Mesenchymal stem cell (in vitro differentiated cells and primary cell): Measurements from ENCODE around the gene GYPC.
A peak's percentile ranks its signal among the peaks of the same experiment; 100 is the strongest.
"Not testable (repeated sequence)": the region's sequence is repeated elsewhere in the genome, so short reads cannot be mapped to it uniquely, and the experiment has no call there.

ENCODE experiments used
- DNase-seq: peaks from one replicate; pipeline ENCODE4 v3.0.0-alpha.2; 2013
- H2AFZ ChIP-seq: one replicate; pipeline ENCODE4 v1.6.1; 2013; ENCODE audit warnings: low read depth, mild to moderate bottlenecking, control low read depth, inconsistent platforms, low read length, moderate library complexity
- H2AK5ac ChIP-seq: 2 replicates; pipeline ENCODE4 v1.6.1; 2013; ENCODE audit warnings: low read length, moderate library complexity, mild to moderate bottlenecking, inconsistent platforms; ENCODE audit not compliant: severe bottlenecking
- H2BK120ac ChIP-seq: one replicate; pipeline ENCODE4 v1.6.1; 2013; ENCODE audit warnings: low read depth, mild to moderate bottlenecking, inconsistent platforms, low read length, moderate library complexity
- H2BK12ac ChIP-seq, 2 experiments: one replicate each; pipeline ENCODE4 v1.6.1; 2013; ENCODE audit warnings: inconsistent platforms in 2 of 2, low read length in 2 of 2, mild to moderate bottlenecking in 2 of 2, moderate library complexity in 2 of 2, control low read depth in 1 of 2
- H2BK15ac ChIP-seq: one replicate; pipeline ENCODE4 v1.6.1; 2013; ENCODE audit warnings: mild to moderate bottlenecking, low read depth, inconsistent platforms; ENCODE audit not compliant: poor library complexity, severe bottlenecking
- H2BK5ac ChIP-seq: 2 replicates; pipeline ENCODE4 v1.6.1; 2013; ENCODE audit warnings: low read depth, mild to moderate bottlenecking, low read length, control low read depth, inconsistent platforms; ENCODE audit not compliant: poor library complexity, severe bottlenecking
- H3K14ac ChIP-seq, 2 experiments: one replicate each; pipeline ENCODE4 v1.6.1; 2013; ENCODE audit warnings: inconsistent platforms in 2 of 2, low read length in 2 of 2, control low read depth in 1 of 2, mild to moderate bottlenecking in 1 of 2, moderate library complexity in 1 of 2
- H3K18ac ChIP-seq, 2 experiments: one replicate each; pipeline ENCODE4 v1.6.1; 2013; ENCODE audit warnings: inconsistent platforms in 2 of 2, low read length in 2 of 2, control low read depth in 1 of 2, low read depth in 1 of 2, mild to moderate bottlenecking in 1 of 2
- H3K23ac ChIP-seq, 2 experiments: one replicate each; pipeline ENCODE4 v1.6.1; 2013; ENCODE audit warnings: inconsistent platforms in 2 of 2, low read length in 2 of 2, mild to moderate bottlenecking in 2 of 2, moderate library complexity in 2 of 2, control low read depth in 1 of 2
- H3K27ac ChIP-seq: 2 replicates; pipeline ENCODE4 v1.5.1; 2013; ENCODE audit warnings: mild to moderate bottlenecking, moderate library complexity, low read length, control low read depth, inconsistent platforms; ENCODE audit not compliant: poor library complexity, severe bottlenecking
- H3K27me3 ChIP-seq, 2 experiments: 2 replicates each; pipeline versions ENCODE4 v1.6.1 to v1.7.0; 2013; ENCODE audit warnings: low read length in 2 of 2, mild to moderate bottlenecking in 2 of 2, moderate library complexity in 2 of 2, control low read depth in 1 of 2, inconsistent platforms in 1 of 2; ENCODE audit not compliant: control insufficient read depth in 1 of 2, insufficient read depth in 1 of 2
- H3K36me3 ChIP-seq, 2 experiments: 2 replicates each; pipeline versions ENCODE4 v1.6.1 to v1.7.0; 2013; ENCODE audit warnings: low read length in 2 of 2, control low read depth in 1 of 2, inconsistent platforms in 1 of 2, low read depth in 1 of 2, mild to moderate bottlenecking in 1 of 2; ENCODE audit not compliant: insufficient read depth in 2 of 2, control insufficient read depth in 1 of 2
- H3K4ac ChIP-seq, 2 experiments: one replicate each; pipeline ENCODE4 v1.6.1; 2013; ENCODE audit warnings: inconsistent platforms in 2 of 2, low read length in 2 of 2, mild to moderate bottlenecking in 2 of 2, moderate library complexity in 2 of 2, control low read depth in 1 of 2, low read depth in 1 of 2
- H3K4me1 ChIP-seq: 2 replicates; pipeline ENCODE4 v1.6.1; 2013; ENCODE audit warnings: low read depth, low read length, control low read depth; ENCODE audit not compliant: control insufficient read depth, insufficient read depth
- H3K4me2 ChIP-seq: 2 replicates; pipeline ENCODE4 v1.6.1; 2013; ENCODE audit warnings: low read length, mild to moderate bottlenecking, inconsistent platforms; ENCODE audit not compliant: poor library complexity, severe bottlenecking
- H3K4me3 ChIP-seq, 2 experiments: 2 replicates each; pipeline versions ENCODE4 v1.5.1 to v1.7.0; 2013; ENCODE audit warnings: low read length in 2 of 2, mild to moderate bottlenecking in 2 of 2, control low read depth in 1 of 2, low read depth in 1 of 2; ENCODE audit not compliant: insufficient read depth in 1 of 2
- H3K79me1 ChIP-seq: replicated peaks from 2 replicates; pipeline ENCODE4 v1.6.1; 2013; ENCODE audit warnings: mild to moderate bottlenecking, control low read depth, low read length, inconsistent platforms; ENCODE audit not compliant: poor library complexity, severe bottlenecking
- H3K9ac ChIP-seq: 2 replicates; pipeline ENCODE4 v1.7.0; 2013; ENCODE audit warnings: mild to moderate bottlenecking, low read length, moderate library complexity
- H3K9me3 ChIP-seq: 2 replicates; pipeline ENCODE4 v1.7.0; 2013; ENCODE audit warnings: mild to moderate bottlenecking, low read length; ENCODE audit not compliant: control insufficient read depth
- H4K8ac ChIP-seq: one replicate; pipeline ENCODE4 v1.6.1; 2013; ENCODE audit warnings: inconsistent platforms, mild to moderate bottlenecking, low read length, moderate library complexity
- H4K91ac ChIP-seq: one replicate; pipeline ENCODE4 v1.6.1; 2013; ENCODE audit warnings: mild to moderate bottlenecking, low read length, inconsistent platforms
- WGBS: methylation state at CpG from one replicate; pipeline ENCODE4 v1.1.7; 2013; ENCODE audit warnings: mixed read lengths; 5-methylcytosine and 5-hydroxymethylcytosine counted together

The GYPC gene

GRCh38 chr2:126692934-126693592 lies 37.1 kb downstream of the GYPC start:
- not testable (repeated sequence) for H3K4me3 ChIP-seq
- 98% methylated on average over 2 of the region's 3 CpGs for WGBS

GRCh38 chr2:126696644-126697520 lies 40.9 kb downstream of the GYPC start:
- Histone ChIP-seq H3K36me3 (peaks cover 55 to 57% of the 10 kb centered on the region in 2 experiments), H2BK15ac (no peak overlapping the region), H3K79me1 (peaks cover 14% of the 10 kb centered on the region), H2AK5ac (no peak overlapping the region), H4K91ac (no peak overlapping the region), H3K23ac (no peak overlapping the region), H3K18ac (no peak overlapping the region), H3K27me3 (no peaks in the 10 kb centered on the region), H3K4me3 (no peak overlapping the region), H2BK12ac (no peak overlapping the region), H3K9me3 (peaks cover 4% of the 10 kb centered on the region), H3K9ac (no peak overlapping the region), H2BK120ac (no peak overlapping the region), H3K27ac (no peak overlapping the region), H3K4me1 (peaks cover 8% of the 10 kb centered on the region), H3K4me2 (no peak overlapping the region), H4K8ac (no peak overlapping the region), H2AFZ (no peak overlapping the region), H3K4ac (no peak overlapping the region), H3K14ac (no peak overlapping the region), H2BK5ac (no peak overlapping the region)
- no peak for DNase-seq
- WGBS, result 87% methylated on average over 14 of the region's 15 CpGs

More at GRCh38 chr2:126692934-126693592, 37.1 kb downstream of the GYPC start:
- Histone ChIP-seq H3K79me1 (peaks cover 25% of the 10 kb centered on the region), H3K36me3 (peaks cover 62 to 63% of the 10 kb centered on the region in 2 experiments)
- not testable (repeated sequence) for H3K9me3 ChIP-seq, DNase-seq, H3K9ac ChIP-seq, H3K18ac ChIP-seq, H4K91ac ChIP-seq, H2BK120ac ChIP-seq, H2AK5ac ChIP-seq, H3K4me1 ChIP-seq, H3K27me3 ChIP-seq, H2AFZ ChIP-seq, H3K4me2 ChIP-seq, H2BK12ac ChIP-seq, H3K4ac ChIP-seq, H4K8ac ChIP-seq, H3K23ac ChIP-seq, H2BK15ac ChIP-seq, H3K27ac ChIP-seq, H3K14ac ChIP-seq, H2BK5ac ChIP-seq

GRCh38 chr2:126698376-126698775 lies 42.4 kb downstream of the GYPC start:
- no CpG with 5 or more reads among the region's 2 CpGs for whole genome bisulfite sequencing
- H3K27ac ChIP-seq, result no peak overlapping the region

GRCh38 chr2:126699018-126699417 lies 43.1 kb downstream of the GYPC start:
- no peak overlapping the region for H3K4ac ChIP-seq
- H2BK12ac ChIP-seq, result peak overlapping the region in 1 of 2 experiments; percentile 38
- H3K36me3 ChIP-seq, result peaks cover 42 to 44% of the 10 kb centered on the region in 2 experiments
- H2BK5ac ChIP-seq, result no peak overlapping the region
- no peaks in the 10 kb centered on the region for H3K9me3 ChIP-seq
- no peaks in the 10 kb centered on the region for H3K27me3 ChIP-seq
- no peak overlapping the region for H2BK120ac ChIP-seq
- peak overlapping the region; percentile 24 for H2AK5ac ChIP-seq
- H3K4me1 ChIP-seq, result peaks cover 5% of the 10 kb centered on the region
- no CpG with 5 or more reads among the region's 2 CpGs for WGBS
- H3K9ac ChIP-seq, result no peak overlapping the region
- H3K27ac ChIP-seq, result no peak overlapping the region
- DNase-seq, result no peak
- H3K18ac ChIP-seq, result no peak overlapping the region
- no peak overlapping the region for H2BK15ac ChIP-seq
- no peak overlapping the region for H3K4me2 ChIP-seq
- no peak overlapping the region for H3K4me3 ChIP-seq
- peak overlapping the region; percentile 45 for H4K8ac ChIP-seq
- peaks cover 10% of the 10 kb centered on the region for H3K79me1 ChIP-seq
- H2AFZ ChIP-seq, result no peak overlapping the region
- H3K23ac ChIP-seq, result no peak overlapping the region
- H4K91ac ChIP-seq, result no peak overlapping the region
- H3K14ac ChIP-seq, result no peak overlapping the region

More at GRCh38 chr2:126698376-126698775, 42.4 kb downstream of the GYPC start:
- no peak overlapping the region for H3K4me2 ChIP-seq
- H3K9me3 ChIP-seq, result peaks cover 2% of the 10 kb centered on the region
- H2BK120ac ChIP-seq, result no peak overlapping the region
- H3K18ac ChIP-seq, result no peak overlapping the region
- H4K8ac ChIP-seq, result no peak overlapping the region
- no peak overlapping the region for H2BK15ac ChIP-seq
- H3K79me1 ChIP-seq, result peaks cover 10% of the 10 kb centered on the region
- DNase-seq, result no peak
- no peaks in the 10 kb centered on the region for H3K27me3 ChIP-seq
- no peak overlapping the region for H3K4me3 ChIP-seq
- no peak overlapping the region for H3K14ac ChIP-seq
- H4K91ac ChIP-seq, result no peak overlapping the region
- no peak overlapping the region for H3K4ac ChIP-seq
- H3K9ac ChIP-seq, result no peak overlapping the region
- no peak overlapping the region for H2BK5ac ChIP-seq
- H2AK5ac ChIP-seq, result no peak overlapping the region
- no peak overlapping the region for H2BK12ac ChIP-seq
- H3K4me1 ChIP-seq, result peaks cover 5% of the 10 kb centered on the region
- peaks cover 49 to 50% of the 10 kb centered on the region in 2 experiments for H3K36me3 ChIP-seq
- no peak overlapping the region for H2AFZ ChIP-seq
- no peak overlapping the region for H3K23ac ChIP-seq
